ENCODE data around the gene CILP.

The CILP gene

GRCh38 chr15:65254758-65255157 is 43.5 kb upstream of the CILP start:
- ChIA-PET POLR2A (no interaction called here), CTCF (no interaction called here)
- TF ChIP-seq SP1 (IDR thresholded peaks at IDR 0.05) = no peak
- no peak for TF ChIP-seq SUZ12 (IDR thresholded peaks at IDR 0.05)
- TF ChIP-seq NFRKB (IDR thresholded peaks at IDR 0.05) = no peak
- TF ChIP-seq ZNF384 (IDR thresholded peaks at IDR 0.05) = no peak
- TF ChIP-seq FOXA1 (IDR thresholded peaks at IDR 0.05) = no peak
- TF ChIP-seq BHLHE40 (IDR thresholded peaks at IDR 0.05; ENCODE audit: borderline replicate concordance) = no peak
- TF ChIP-seq TARDBP (IDR thresholded peaks at IDR 0.05) = no peak
- TF ChIP-seq PKNOX1 (IDR thresholded peaks at IDR 0.05) = no peak
- TF ChIP-seq L3MBTL2 (conservative IDR thresholded peaks at IDR 0.05) = no peak
- no peak for TF ChIP-seq LEF1 (IDR thresholded peaks at IDR 0.05; ENCODE audit: borderline replicate concordance)
- no peak for TF ChIP-seq FOXM1 (IDR thresholded peaks at IDR 0.05; ENCODE audit: borderline replicate concordance)
- no peak for TF ChIP-seq ELF4 (IDR thresholded peaks at IDR 0.05)
- TF ChIP-seq HDGF (IDR thresholded peaks at IDR 0.05; ENCODE audit: borderline replicate concordance) = no peak
- no peak for TF ChIP-seq CTBP1 (IDR thresholded peaks at IDR 0.05; ENCODE audit: borderline replicate concordance)
- TF ChIP-seq FOXK2 (IDR thresholded peaks at IDR 0.05) = no peak
- TF ChIP-seq ARNT (IDR thresholded peaks at IDR 0.05) = no peak
- DNase-seq (ENCODE audit: extremely low spot score) = no peak

- no peak for DNase-seq (ENCODE audit: extremely low spot score)
- TF ChIP-seq HDGF (IDR thresholded peaks at IDR 0.05; ENCODE audit: borderline replicate concordance) = no peak
- no peak for TF ChIP-seq FOXK2 (IDR thresholded peaks at IDR 0.05)
- TF ChIP-seq ELF4 (IDR thresholded peaks at IDR 0.05) = no peak
- TF ChIP-seq TARDBP (IDR thresholded peaks at IDR 0.05) = no peak
- no peak for TF ChIP-seq PKNOX1 (IDR thresholded peaks at IDR 0.05)
- no peak for TF ChIP-seq ZNF384 (IDR thresholded peaks at IDR 0.05)
- no peak for TF ChIP-seq SUZ12 (IDR thresholded peaks at IDR 0.05)
- no peak for TF ChIP-seq L3MBTL2 (conservative IDR thresholded peaks at IDR 0.05)
- CTCF ChIA-PET = no interaction called here
- POLR2A ChIA-PET = no interaction called here
Observed at GRCh38 chr15:65254356-65254755, 43.1 kb upstream of the CILP start.

GRCh38 chr15:65249641-65250040 is 38.4 kb upstream of the CILP start:
- ChIA-PET POLR2A (no interaction called here), CTCF (interaction anchor here (0.6 kb wide), 1 partner anchor 14 kb away, joined by 3 read pairs; no protein-coding TSS in a partner anchor)
- TF ChIP-seq FOXK2 (IDR thresholded peaks at IDR 0.05) (no peak), CTBP1 (IDR thresholded peaks at IDR 0.05; ENCODE audit: borderline replicate concordance) (no peak), ZNF384 (IDR thresholded peaks at IDR 0.05) (no peak)
- no peak for DNase-seq (ENCODE audit: extremely low spot score)

- ChIA-PET CTCF (no interaction called here), POLR2A (no interaction called here)
- TF ChIP-seq ELF4 (IDR thresholded peaks at IDR 0.05) (no peak), PKNOX1 (IDR thresholded peaks at IDR 0.05) (no peak), FOXM1 (IDR thresholded peaks at IDR 0.05; ENCODE audit: borderline replicate concordance) (no peak), TARDBP (IDR thresholded peaks at IDR 0.05) (no peak), FOXA1 (IDR thresholded peaks at IDR 0.05) (no peak), L3MBTL2 (conservative IDR thresholded peaks at IDR 0.05) (no peak), FOXK2 (IDR thresholded peaks at IDR 0.05) (no peak), ZNF384 (IDR thresholded peaks at IDR 0.05) (no peak), CTBP1 (IDR thresholded peaks at IDR 0.05; ENCODE audit: borderline replicate concordance) (no peak), ARNT (IDR thresholded peaks at IDR 0.05) (no peak), NFRKB (IDR thresholded peaks at IDR 0.05) (no peak), HDGF (IDR thresholded peaks at IDR 0.05; ENCODE audit: borderline replicate concordance) (no peak), BHLHE40 (IDR thresholded peaks at IDR 0.05; ENCODE audit: borderline replicate concordance) (no peak), SP1 (IDR thresholded peaks at IDR 0.05) (no peak), LEF1 (IDR thresholded peaks at IDR 0.05; ENCODE audit: borderline replicate concordance) (no peak), SUZ12 (IDR thresholded peaks at IDR 0.05) (no peak)
- no peak for DNase-seq (ENCODE audit: extremely low spot score)
Observed at GRCh38 chr15:65248511-65249255, 37.4 kb upstream of the CILP start.

- TF ChIP-seq CTBP1 (IDR thresholded peaks at IDR 0.05; ENCODE audit: borderline replicate concordance) (no peak), ARNT (IDR thresholded peaks at IDR 0.05) (no peak)
- DNase-seq (ENCODE audit: extremely low spot score) = no peak
- POLR2A ChIA-PET = no interaction called here
- CTCF ChIA-PET = no interaction called here
Observed at GRCh38 chr15:65246939-65247338, 35.7 kb upstream of the CILP start.

GRCh38 chr15:65246026-65246714 is 34.9 kb upstream of the CILP start:
- CTCF ChIA-PET = interaction anchor here (1.3 kb wide), 1 partner anchor 34 kb away, joined by 8 read pairs; the partner anchor contains the start of gene CILP
- POLR2A ChIA-PET = interaction anchor here (0.9 to 1.2 kb wide), 3 partner anchors 12 to 61 kb away, joined by 3 to 4 read pairs (median 4); partner anchors contain the start of genes CLPX and RNU5B-1
- no peak for TF ChIP-seq FOXK2 (IDR thresholded peaks at IDR 0.05)
- no peak for TF ChIP-seq FOXM1 (IDR thresholded peaks at IDR 0.05; ENCODE audit: borderline replicate concordance)
- DNase-seq (ENCODE audit: extremely low spot score) = no peak

Data from HEK293T (cell line).